ENCODE results near the gene SYPL1. TPM values are rescaled to one million over a fixed set of nuclear protein-coding genes. Genes with fewer than 3 reads are reported as not detected.

Gene SYPL1
- total and polyA plus RNA-seq, 9 of the 15 experiments (the other 6 are each of a cell fraction or from before 2014, with no cell fraction given), result 23.8 to 214 (median 70.2) TPM

- TF ChIP-seq HOMEZ (CRISPR knock-in tag; IDR thresholded peaks at IDR 0.05) (no peak), HES1 (IDR thresholded peaks at IDR 0.05; ENCODE audit: low read depth) (peak; percentile 97), ZNF197 (CRISPR knock-in tag; IDR thresholded peaks at IDR 0.05; ENCODE audit: low read depth) (peak; percentile 89), ZNF436 (CRISPR knock-in tag; IDR thresholded peaks at IDR 0.05) (no peak), SMAD4 (CRISPR knock-in tag; conservative IDR thresholded peaks at IDR 0.05) (peak; percentile 98), ZNF311 (CRISPR knock-in tag; IDR thresholded peaks at IDR 0.05) (no peak), CLOCK (CRISPR knock-in tag; IDR thresholded peaks at IDR 0.05; ENCODE audit: borderline replicate concordance) (no peak), TGIF2 (CRISPR knock-in tag; IDR thresholded peaks at IDR 0.05) (no peak), ZNF639 (CRISPR knock-in tag; conservative IDR thresholded peaks at IDR 0.05 in 1 of 2, IDR thresholded peaks at IDR 0.05 in 1 of 2) (peak in 1 of 2 experiments; percentile 89; a peak in 2 of 4 replicates), SNIP1 (IDR thresholded peaks at IDR 0.05; ENCODE audit: low read depth) (no peak), GATAD2B (IDR thresholded peaks at IDR 0.05; ENCODE audit: borderline replicate concordance) (peak; percentile 67; the same call in 1 of the 2 replicates), ZNF609 (CRISPR knock-in tag; IDR thresholded peaks at IDR 0.05; ENCODE audit: borderline replicate concordance) (no peak), MCM7 (IDR thresholded peaks at IDR 0.05) (no peak), NR2F6 (CRISPR knock-in tag; IDR thresholded peaks at IDR 0.05) (no peak)
Observed at GRCh38 chr7:106071999-106072714, 40.0 kb downstream of the SYPL1 start (continued).

Data from K562 (cell line).